Measurements from ENCODE around the gene TRIM44. TPM values are rescaled to one million over a fixed set of nuclear protein-coding genes. Genes with fewer than 3 reads are reported as not detected.
A peak's percentile ranks its signal among the peaks of the same experiment; 100 is the strongest.

The TRIM44 gene
- total RNA-seq, 1 experiment from 2014 or later: 81.4 TPM

DNA sequence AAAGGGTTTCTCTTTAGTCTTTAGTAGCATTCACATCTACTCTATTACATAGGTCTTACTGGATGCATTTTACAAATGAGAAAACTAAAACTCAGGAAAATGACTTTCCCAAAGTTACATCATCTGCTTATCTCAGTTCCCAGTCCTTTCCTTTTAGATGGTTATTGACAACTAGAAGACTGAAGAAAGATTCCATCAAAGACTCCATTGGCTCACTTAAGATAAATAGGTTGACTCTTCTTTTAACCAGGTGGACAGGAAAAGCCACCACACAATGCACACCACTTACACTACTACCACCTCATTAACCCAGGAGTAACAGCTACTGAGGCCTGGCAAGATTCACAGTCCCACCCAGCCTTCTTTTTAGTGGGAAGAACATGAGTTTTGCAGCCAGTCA lies 123.6 kb downstream of the TRIM44 start:
- DNase-seq: no peak
- Histone ChIP-seq H3K4me1 (peaks cover 33% of the 10 kb centered on the region), H3K36me3 (ENCODE audit: control insufficient read depth, insufficient read depth, low read length) (no peaks in the 10 kb centered on the region), H3K4me3 (ENCODE audit: low read depth, low read length) (no peak overlapping the region), H3K9me3 (no peaks in the 10 kb centered on the region), H3K27me3 (replicated peaks; ENCODE audit: control insufficient read depth, insufficient read depth, low read length) (no peaks in the 10 kb centered on the region)
- Mint-ChIP-seq H3K4me1 (ENCODE audit: low read depth, unreplicated experiment) (peaks cover 48% of the 10 kb centered on the region), H3K36me3 (ENCODE audit: insufficient read depth, unreplicated experiment) (peaks cover 16% of the 10 kb centered on the region), H3K27ac (ENCODE audit: unreplicated experiment) (peak overlapping the region; percentile 55), H3K9me3 (ENCODE audit: unreplicated experiment) (no peaks in the 10 kb centered on the region), H3K4me3 (ENCODE audit: unreplicated experiment) (no peak overlapping the region), H3K27me3 (ENCODE audit: insufficient read depth, unreplicated experiment) (no peaks in the 10 kb centered on the region)
- intact Hi-C loops (cut with micrococcal nuclease; ENCODE audit: unreplicated experiment): no loop called here
- TF ChIP-seq, protein P1, sequence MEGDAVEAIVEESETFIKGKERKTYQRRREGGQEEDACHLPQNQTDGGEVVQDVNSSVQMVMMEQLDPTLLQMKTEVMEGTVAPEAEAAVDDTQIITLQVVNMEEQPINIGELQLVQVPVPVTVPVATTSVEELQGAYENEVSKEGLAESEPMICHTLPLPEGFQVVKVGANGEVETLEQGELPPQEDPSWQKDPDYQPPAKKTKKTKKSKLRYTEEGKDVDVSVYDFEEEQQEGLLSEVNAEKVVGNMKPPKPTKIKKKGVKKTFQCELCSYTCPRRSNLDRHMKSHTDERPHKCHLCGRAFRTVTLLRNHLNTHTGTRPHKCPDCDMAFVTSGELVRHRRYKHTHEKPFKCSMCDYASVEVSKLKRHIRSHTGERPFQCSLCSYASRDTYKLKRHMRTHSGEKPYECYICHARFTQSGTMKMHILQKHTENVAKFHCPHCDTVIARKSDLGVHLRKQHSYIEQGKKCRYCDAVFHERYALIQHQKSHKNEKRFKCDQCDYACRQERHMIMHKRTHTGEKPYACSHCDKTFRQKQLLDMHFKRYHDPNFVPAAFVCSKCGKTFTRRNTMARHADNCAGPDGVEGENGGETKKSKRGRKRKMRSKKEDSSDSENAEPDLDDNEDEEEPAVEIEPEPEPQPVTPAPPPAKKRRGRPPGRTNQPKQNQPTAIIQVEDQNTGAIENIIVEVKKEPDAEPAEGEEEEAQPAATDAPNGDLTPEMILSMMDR (IDR thresholded peaks at IDR 0.05; ENCODE audit: insufficient read depth in 1 of 2, low read depth in 1 of 2, low read length in 1 of 2, severe bottlenecking in 1 of 2, unreplicated experiment in 1 of 2): no peak
- ChIA-PET CTCF (no interaction called here), POLR2A (no interaction called here)
- no TSS peak for BruUV-seq (replicated peaks)

DNA sequence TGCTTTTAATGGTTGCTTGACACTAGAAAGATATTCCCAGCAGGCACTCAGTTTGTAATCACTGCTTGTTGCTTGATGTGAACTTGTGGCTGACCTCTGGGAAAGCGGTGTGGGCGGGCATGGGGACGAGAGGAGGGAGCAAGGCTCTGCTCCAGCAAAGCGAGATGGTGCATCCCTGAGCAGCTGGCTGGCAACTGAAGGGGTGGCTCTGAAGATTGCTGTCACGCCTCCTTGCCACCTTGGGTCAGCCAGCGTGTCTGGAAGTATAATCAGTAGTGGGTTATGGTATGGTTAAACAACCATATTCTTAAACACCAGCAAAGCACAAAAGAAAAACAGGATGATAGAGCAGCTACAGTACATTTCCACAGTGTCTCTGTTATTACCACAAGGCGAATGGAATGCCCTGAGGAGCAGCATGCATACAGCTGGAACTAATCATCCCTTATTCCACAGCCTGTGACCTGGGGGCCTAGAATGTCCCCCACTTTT lies 124.5 kb downstream of the TRIM44 start:
- intact Hi-C loops (cut with micrococcal nuclease; ENCODE audit: unreplicated experiment): no loop called here
- peaks cover 22% of the 10 kb centered on the region for H3K36me3 Mint-ChIP-seq (ENCODE audit: insufficient read depth, unreplicated experiment)
- Histone ChIP-seq H3K36me3 (ENCODE audit: control insufficient read depth, insufficient read depth, low read length) (no peaks in the 10 kb centered on the region), H3K4me3 (ENCODE audit: low read depth, low read length) (no peak overlapping the region), H3K4me1 (peaks cover 28% of the 10 kb centered on the region), H3K9me3 (no peaks in the 10 kb centered on the region), H3K27me3 (replicated peaks; ENCODE audit: control insufficient read depth, insufficient read depth, low read length) (no peaks in the 10 kb centered on the region)
- no TSS peak for BruUV-seq (replicated peaks)
- no peaks in the 10 kb centered on the region for H3K9me3 Mint-ChIP-seq (ENCODE audit: unreplicated experiment)
- POLR2A ChIA-PET: no interaction called here
- DNase-seq: no peak
- CTCF ChIA-PET: interaction anchor here (0.8 kb wide), 1 partner anchor 35 kb away, joined by 3 read pairs; no protein-coding TSS in a partner anchor
- no peak overlapping the region for H3K4me3 Mint-ChIP-seq (ENCODE audit: unreplicated experiment)
- H3K4me1 Mint-ChIP-seq (ENCODE audit: low read depth, unreplicated experiment): peaks cover 47% of the 10 kb centered on the region
- H3K27me3 Mint-ChIP-seq (ENCODE audit: insufficient read depth, unreplicated experiment): no peaks in the 10 kb centered on the region
- no peak overlapping the region for H3K27ac Mint-ChIP-seq (ENCODE audit: unreplicated experiment)
- TF ChIP-seq, protein P1 (IDR thresholded peaks at IDR 0.05; ENCODE audit: insufficient read depth in 1 of 2, low read depth in 1 of 2, low read length in 1 of 2, severe bottlenecking in 1 of 2, unreplicated experiment in 1 of 2): no peak

DNA sequence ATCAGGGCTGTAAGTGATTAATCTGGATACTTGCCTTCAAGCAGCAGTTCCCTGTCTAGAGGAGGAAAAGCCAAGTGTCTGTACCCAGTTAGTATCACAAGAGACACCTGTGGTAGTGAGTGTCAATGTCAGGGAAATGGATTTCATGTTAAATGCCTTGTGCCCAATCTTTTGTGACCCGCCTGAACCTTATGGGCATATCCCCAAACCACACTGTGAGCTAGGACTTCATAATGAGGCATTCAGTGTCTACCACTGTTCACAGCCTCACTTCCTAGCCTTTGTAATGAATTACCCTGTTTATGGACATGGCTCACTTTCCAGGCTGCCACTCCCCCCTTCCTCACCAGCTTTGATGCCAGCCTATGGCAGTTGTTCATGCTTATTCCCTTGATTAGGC lies 125.1 kb downstream of the TRIM44 start:
- POLR2A ChIA-PET: no interaction called here
- Mint-ChIP-seq H3K27me3 (ENCODE audit: insufficient read depth, unreplicated experiment) (no peaks in the 10 kb centered on the region), H3K36me3 (ENCODE audit: insufficient read depth, unreplicated experiment) (peaks cover 24% of the 10 kb centered on the region), H3K27ac (ENCODE audit: unreplicated experiment) (no peak overlapping the region), H3K9me3 (ENCODE audit: unreplicated experiment) (no peaks in the 10 kb centered on the region), H3K4me3 (ENCODE audit: unreplicated experiment) (no peak overlapping the region), H3K4me1 (ENCODE audit: low read depth, unreplicated experiment) (peaks cover 47% of the 10 kb centered on the region)
- no peaks in the 10 kb centered on the region for H3K36me3 ChIP-seq (ENCODE audit: control insufficient read depth, insufficient read depth, low read length)
- DNase-seq: no peak
- TF ChIP-seq, protein P1 (IDR thresholded peaks at IDR 0.05; ENCODE audit: insufficient read depth in 1 of 2, low read depth in 1 of 2, low read length in 1 of 2, severe bottlenecking in 1 of 2, unreplicated experiment in 1 of 2): no peak
- no peak overlapping the region for H3K4me3 ChIP-seq (ENCODE audit: low read depth, low read length)
- H3K4me1 ChIP-seq: peaks cover 28% of the 10 kb centered on the region
- H3K27me3 ChIP-seq (replicated peaks; ENCODE audit: control insufficient read depth, insufficient read depth, low read length): no peaks in the 10 kb centered on the region
- no peaks in the 10 kb centered on the region for H3K9me3 ChIP-seq
- CTCF ChIA-PET: interaction anchor here (0.8 kb wide), 1 partner anchor 34 kb away, joined by 3 read pairs; no protein-coding TSS in a partner anchor
- intact Hi-C loops (cut with micrococcal nuclease; ENCODE audit: unreplicated experiment): no loop called here
- no TSS peak for BruUV-seq (replicated peaks)

Data from Caco-2 (cell line).